Transverse colon (tissue), 3 donors: ENCODE measurements around the gene NFYC.

Source experiments
- CTCF ChIP-seq, 5 experiments: fragments of 200-600 bp in 3 of 5; fragments of 450-650 bp in 2 of 5; sonication (generic) in 3 of 5; IDR thresholded peaks; 1 replicate in 2 of 5; 2 replicates in 3 of 5; pipeline ENCODE4 v1.5.1; 2016 to 2017; ENCODE audit warnings: antibody characterized with exemption in 5 of 5, inconsistent platforms in 3 of 5, mild to moderate bottlenecking in 2 of 5, moderate library complexity in 1 of 5
- POLR2A ChIP-seq: fragments of 450-650 bp; IDR thresholded peaks from one replicate; pipeline ENCODE4 v1.6.1; 2016; ENCODE audit warnings: antibody characterized with exemption, mild to moderate bottlenecking, moderate library complexity

GRCh38 chr1:40738831-40739230 lies 47.3 kb downstream of the NFYC start:
- no peak for TF ChIP-seq CTCF (IDR thresholded peaks at IDR 0.05)
- TF ChIP-seq POLR2A: no peak
